T-helper 2 cell treated with Interferon-gamma antibody and Interleukin-4, amounts not matched to agents 5 μg/mL and 100 μg/mL, for 36 hours (primary cell): Measurements from ENCODE around the gene HDAC9.

Experiments used
- DNase-seq: peaks from one replicate; pipeline ENCODE4 v3.0.0; 2021; ENCODE audit warnings: low spot score
- H3K27ac Mint-ChIP-seq: one replicate; pipeline ENCODE4 v1.8.0; 2021; ENCODE audit warnings: mild to moderate bottlenecking, mixed read lengths
- H3K27me3 Mint-ChIP-seq: one replicate; pipeline ENCODE4 v1.8.0; 2021; ENCODE audit warnings: low read depth, mixed read lengths
- H3K36me3 Mint-ChIP-seq: one replicate; pipeline ENCODE4 v1.8.0; 2021; ENCODE audit warnings: low read depth, mixed read lengths
- H3K4me1 Mint-ChIP-seq: one replicate; pipeline ENCODE4 v1.8.0; 2021; ENCODE audit warnings: low read depth, mixed read lengths
- H3K4me3 Mint-ChIP-seq: one replicate; pipeline ENCODE4 v1.8.0; 2022; ENCODE audit warnings: mild to moderate bottlenecking, moderate library complexity, mixed read lengths
- H3K9me3 Mint-ChIP-seq: one replicate; pipeline ENCODE4 v1.8.0; 2021; ENCODE audit warnings: mixed read lengths

The HDAC9 gene

GRCh38 chr7:18541871-18542212 is 46.3 kb downstream of the HDAC9 start:
- no peak for DNase-seq
- Mint-ChIP-seq H3K27ac (no peak overlapping the region), H3K4me1 (no peaks in the 10 kb centered on the region), H3K9me3 (no peaks in the 10 kb centered on the region), H3K36me3 (no peaks in the 10 kb centered on the region), H3K4me3 (no peak overlapping the region), H3K27me3 (no peaks in the 10 kb centered on the region)

GRCh38 chr7:18546576-18546975 is 51.0 kb downstream of the HDAC9 start:
- Mint-ChIP-seq H3K36me3 (no peaks in the 10 kb centered on the region), H3K4me1 (no peaks in the 10 kb centered on the region), H3K4me3 (no peak overlapping the region), H3K9me3 (no peaks in the 10 kb centered on the region), H3K27ac (no peak overlapping the region), H3K27me3 (no peaks in the 10 kb centered on the region)
- DNase-seq, result no peak

- no peak overlapping the region for H3K4me3 Mint-ChIP-seq
- H3K9me3 Mint-ChIP-seq, result no peaks in the 10 kb centered on the region
- no peak for DNase-seq
- H3K27me3 Mint-ChIP-seq, result no peaks in the 10 kb centered on the region
- H3K27ac Mint-ChIP-seq, result no peak overlapping the region
- no peaks in the 10 kb centered on the region for H3K4me1 Mint-ChIP-seq
- no peaks in the 10 kb centered on the region for H3K36me3 Mint-ChIP-seq
Observed at GRCh38 chr7:18547509-18548187, 52.1 kb downstream of the HDAC9 start.

- Mint-ChIP-seq H3K4me3 (no peak overlapping the region), H3K27me3 (no peaks in the 10 kb centered on the region), H3K4me1 (no peaks in the 10 kb centered on the region), H3K27ac (no peak overlapping the region), H3K9me3 (no peaks in the 10 kb centered on the region), H3K36me3 (no peaks in the 10 kb centered on the region)
- no peak for DNase-seq
Observed at GRCh38 chr7:18548534-18548933, 53.0 kb downstream of the HDAC9 start.

- no peaks in the 10 kb centered on the region for H3K27me3 Mint-ChIP-seq
Observed at GRCh38 chr7:18550574-18550973, 55.0 kb downstream of the HDAC9 start.

GRCh38 chr7:18552316-18552916 is 56.9 kb downstream of the HDAC9 start:
- Mint-ChIP-seq H3K4me3 (no peak overlapping the region), H3K27me3 (no peaks in the 10 kb centered on the region), H3K9me3 (no peaks in the 10 kb centered on the region), H3K36me3 (no peaks in the 10 kb centered on the region), H3K27ac (no peak overlapping the region), H3K4me1 (no peaks in the 10 kb centered on the region)
- no peak for DNase-seq

More at GRCh38 chr7:18550574-18550973, 55.0 kb downstream of the HDAC9 start:
- Mint-ChIP-seq H3K4me1 (no peaks in the 10 kb centered on the region), H3K9me3 (no peaks in the 10 kb centered on the region), H3K27ac (no peak overlapping the region), H3K36me3 (no peaks in the 10 kb centered on the region), H3K4me3 (no peak overlapping the region)
- no peak for DNase-seq

GRCh38 chr7:18552943-18553604 is 57.5 kb downstream of the HDAC9 start:
- Mint-ChIP-seq H3K4me1 (no peaks in the 10 kb centered on the region), H3K36me3 (no peaks in the 10 kb centered on the region)

GRCh38 chr7:18553605-18554003 is 58.1 kb downstream of the HDAC9 start:
- no peak for DNase-seq
- Mint-ChIP-seq H3K9me3 (no peaks in the 10 kb centered on the region), H3K36me3 (no peaks in the 10 kb centered on the region), H3K4me3 (no peak overlapping the region), H3K4me1 (no peaks in the 10 kb centered on the region), H3K27me3 (no peaks in the 10 kb centered on the region), H3K27ac (no peak overlapping the region)

More at GRCh38 chr7:18552943-18553604, 57.5 kb downstream of the HDAC9 start:
- Mint-ChIP-seq H3K27ac (no peak overlapping the region), H3K9me3 (no peaks in the 10 kb centered on the region), H3K4me3 (no peak overlapping the region), H3K27me3 (no peaks in the 10 kb centered on the region)
- DNase-seq, result no peak

- Mint-ChIP-seq H3K27ac (no peak overlapping the region), H3K36me3 (no peaks in the 10 kb centered on the region), H3K4me3 (no peak overlapping the region), H3K9me3 (no peaks in the 10 kb centered on the region), H3K4me1 (no peaks in the 10 kb centered on the region), H3K27me3 (no peaks in the 10 kb centered on the region)
- DNase-seq, result no peak
Observed at GRCh38 chr7:18555120-18555519, 59.6 kb downstream of the HDAC9 start.

GRCh38 chr7:18555968-18556367 is 60.4 kb downstream of the HDAC9 start:
- H3K9me3 Mint-ChIP-seq, result no peaks in the 10 kb centered on the region
- no peak for DNase-seq
- no peaks in the 10 kb centered on the region for H3K36me3 Mint-ChIP-seq
- H3K27ac Mint-ChIP-seq, result no peak overlapping the region
- H3K27me3 Mint-ChIP-seq, result no peaks in the 10 kb centered on the region
- no peaks in the 10 kb centered on the region for H3K4me1 Mint-ChIP-seq
- no peak overlapping the region for H3K4me3 Mint-ChIP-seq

GRCh38 chr7:18558503-18558902 is 63.0 kb downstream of the HDAC9 start:
- no peaks in the 10 kb centered on the region for H3K9me3 Mint-ChIP-seq
- H3K36me3 Mint-ChIP-seq, result no peaks in the 10 kb centered on the region
- no peak for DNase-seq
- no peaks in the 10 kb centered on the region for H3K27me3 Mint-ChIP-seq
- no peak overlapping the region for H3K4me3 Mint-ChIP-seq
- no peaks in the 10 kb centered on the region for H3K4me1 Mint-ChIP-seq
- H3K27ac Mint-ChIP-seq, result no peak overlapping the region

- DNase-seq, result no peak
- Mint-ChIP-seq H3K4me1 (no peaks in the 10 kb centered on the region), H3K9me3 (no peaks in the 10 kb centered on the region), H3K27me3 (no peaks in the 10 kb centered on the region), H3K36me3 (no peaks in the 10 kb centered on the region), H3K27ac (no peak overlapping the region), H3K4me3 (no peak overlapping the region)
Observed at GRCh38 chr7:18558910-18559309, 63.4 kb downstream of the HDAC9 start.

- H3K9me3 Mint-ChIP-seq, result no peaks in the 10 kb centered on the region
- H3K27me3 Mint-ChIP-seq, result no peaks in the 10 kb centered on the region
- DNase-seq, result no peak
- H3K36me3 Mint-ChIP-seq, result no peaks in the 10 kb centered on the region
- no peak overlapping the region for H3K4me3 Mint-ChIP-seq
- H3K4me1 Mint-ChIP-seq, result no peaks in the 10 kb centered on the region
- H3K27ac Mint-ChIP-seq, result no peak overlapping the region
Observed at GRCh38 chr7:18559756-18560155, 64.2 kb downstream of the HDAC9 start.

GRCh38 chr7:18564779-18565178 is 69.2 kb downstream of the HDAC9 start:
- H3K27ac Mint-ChIP-seq, result no peak overlapping the region
- no peaks in the 10 kb centered on the region for H3K9me3 Mint-ChIP-seq
- no peak overlapping the region for H3K4me3 Mint-ChIP-seq
- H3K27me3 Mint-ChIP-seq, result no peaks in the 10 kb centered on the region
- DNase-seq, result no peak
- H3K4me1 Mint-ChIP-seq, result no peaks in the 10 kb centered on the region
- H3K36me3 Mint-ChIP-seq, result no peaks in the 10 kb centered on the region
